Kidney epithelial cell (primary cell): ENCODE results near the gene SNAI3. TPM values are rescaled to one million over a fixed set of nuclear protein-coding genes. Genes with fewer than 3 reads are reported as not detected.

Experiments used
- DNase-seq: peaks from one replicate; pipeline ENCODE4 v3.0.0-alpha.2; 2010; ENCODE audit warnings: low read depth
- H3K27me3 ChIP-seq: 2 replicates; pipeline ENCODE4 v1.6.0; 2011; ENCODE audit warnings: low read length; ENCODE audit not compliant: control insufficient read depth, insufficient read depth
- H3K36me3 ChIP-seq: 2 replicates; pipeline ENCODE4 v1.5.1; 2011; ENCODE audit warnings: low read length; ENCODE audit not compliant: control insufficient read depth, insufficient read depth
- H3K4me3 ChIP-seq: 2 replicates; pipeline ENCODE4 v1.5.1; 2011; ENCODE audit warnings: low read depth, mild to moderate bottlenecking, control low read depth, low read length
- CTCF ChIP-seq: IDR thresholded peaks from 2 replicates; pipeline ENCODE4 v1.5.1; 2011; ENCODE audit warnings: mild to moderate bottlenecking, moderate library complexity, low read length, control low read depth, inconsistent platforms; ENCODE audit not compliant: insufficient read depth, poor library complexity, severe bottlenecking
- total RNA-seq: library from RNA; depleted of rRNA; stranded (reverse); fragments of >200 nt; gene quantifications from 2 replicates; pipeline ENCODE4 v1.2.3, GENCODE V29; 2015

SNAI3 gene
- total RNA-seq, 1 donor from 2014 or later, result 1.1 TPM

DNA sequence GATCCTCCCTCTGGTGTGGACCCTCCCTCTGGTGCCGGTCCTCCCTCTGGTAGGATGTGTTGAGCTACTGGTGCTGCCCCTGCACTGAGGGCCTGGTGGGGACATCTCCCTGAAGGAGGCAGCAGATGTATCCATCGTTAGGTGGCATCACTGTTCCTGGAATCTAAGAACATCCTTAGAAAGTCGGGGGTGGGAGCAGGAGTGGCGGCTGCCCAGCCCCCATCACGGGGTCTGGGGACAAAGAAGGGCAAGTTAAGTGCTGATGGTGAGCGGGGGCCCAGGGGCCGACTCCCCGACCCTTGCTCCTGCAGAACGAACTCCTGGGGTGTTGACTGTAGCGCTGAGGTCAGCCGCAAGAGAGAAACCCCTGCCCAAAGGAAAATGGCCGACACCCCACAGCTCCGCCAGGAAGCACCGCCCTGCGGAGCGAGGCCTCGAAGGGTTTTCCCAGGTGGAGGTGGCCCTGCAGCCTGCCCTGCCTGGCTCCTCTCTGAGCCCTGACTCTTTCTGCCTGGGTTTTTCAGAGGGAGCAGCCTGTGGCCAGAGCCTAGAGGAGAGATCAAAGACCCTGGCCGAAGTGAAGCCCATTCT, 25.5 kb upstream of the SNAI3 start:
- no peak for TF ChIP-seq CTCF
- no peaks in the 10 kb centered on the region for H3K27me3 ChIP-seq
- H3K4me3 ChIP-seq, result no peak overlapping the region
- peaks cover 2% of the 10 kb centered on the region for H3K36me3 ChIP-seq
- no peak for DNase-seq

DNA sequence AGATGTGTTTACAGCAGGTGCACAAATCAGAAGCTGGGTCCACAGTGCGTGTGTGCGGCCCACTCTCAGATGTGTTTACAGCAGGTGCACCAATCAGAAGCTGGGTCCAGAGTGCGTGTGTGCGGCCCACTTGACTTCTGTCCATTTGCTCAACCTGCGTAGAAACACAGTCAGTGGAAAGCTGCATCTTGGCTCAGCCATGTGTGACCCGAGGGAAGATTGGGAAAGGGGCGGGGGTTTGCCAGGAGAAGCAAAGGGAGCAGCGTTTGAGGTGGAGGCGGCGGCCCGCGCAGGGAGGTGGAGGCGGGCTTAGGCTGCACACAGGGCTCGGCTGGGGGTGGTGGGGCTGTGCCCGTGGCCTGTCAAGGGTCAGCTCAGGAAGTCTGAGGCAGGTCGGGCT, 24.2 kb upstream of the SNAI3 start:
- peaks cover 2% of the 10 kb centered on the region for H3K36me3 ChIP-seq
- no peak for DNase-seq

GRCh38 chr16:88706965-88707826, 20.9 kb upstream of the SNAI3 start:
- Histone ChIP-seq H3K27me3 (no peaks in the 10 kb centered on the region), H3K36me3 (no peaks in the 10 kb centered on the region), H3K4me3 (peak overlapping the region; percentile 98)
- no peak for DNase-seq
- TF ChIP-seq CTCF, result no peak

More for the DNA sequence above, 24.2 kb upstream of the SNAI3 start:
- no peak overlapping the region for H3K4me3 ChIP-seq
- H3K27me3 ChIP-seq, result no peaks in the 10 kb centered on the region
- TF ChIP-seq CTCF, result no peak

DNA sequence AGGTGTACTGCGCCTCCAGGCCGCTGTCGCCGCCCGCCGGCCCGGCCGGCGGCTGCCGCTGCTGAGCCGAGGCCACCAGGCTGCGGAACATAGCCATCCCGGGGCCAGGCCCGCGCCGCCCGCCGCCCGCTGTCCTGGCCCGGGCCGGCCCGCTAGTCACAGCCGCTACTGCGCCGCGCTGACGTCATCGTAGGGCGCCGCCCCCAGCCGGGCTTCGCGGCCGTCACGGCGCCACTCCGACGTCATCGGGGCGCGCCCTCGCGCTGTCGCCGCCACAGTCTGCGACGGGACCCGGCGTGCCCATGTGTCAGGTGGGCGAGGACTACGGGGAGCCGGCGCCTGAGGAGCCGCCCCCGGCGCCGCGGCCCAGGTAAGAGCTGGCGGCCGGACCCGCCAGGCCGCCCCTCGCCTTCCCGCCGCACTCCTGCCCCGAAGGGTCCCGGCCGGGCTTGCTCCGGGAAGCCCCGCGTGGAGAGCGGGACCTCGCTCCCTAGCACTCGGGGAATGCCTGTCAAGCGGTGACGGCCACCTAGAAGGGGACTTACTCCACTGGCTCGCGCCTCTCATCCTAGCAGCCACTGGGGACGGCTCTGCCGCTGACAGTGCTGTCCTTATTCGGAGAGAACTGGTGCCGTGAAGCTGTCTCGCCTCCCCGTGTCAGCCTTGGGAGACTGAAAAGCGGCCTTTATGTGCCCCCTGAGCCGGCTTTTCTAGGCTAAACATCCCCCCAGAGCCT, 20.1 kb upstream of the SNAI3 start, which contains the start of the genes CTU2 and RNF166:
CTU2 (plus strand) TSS at position 275 of the 736 bp plus-strand sequence; CDS start at position 303, 28 bp downstream.
RNF166 (minus strand) TSS at position 180 of the 736 bp plus-strand sequence; CDS start at position 97, 83 bp downstream.
- Histone ChIP-seq H3K4me3 (peak within 1 kb of the TSS; percentile 98), H3K27me3 (no peaks in the 10 kb centered on the region), H3K36me3 (no peaks in the 10 kb centered on the region)
- no peak for TF ChIP-seq CTCF
- DNase-seq, result peak; percentile 47

DNA sequence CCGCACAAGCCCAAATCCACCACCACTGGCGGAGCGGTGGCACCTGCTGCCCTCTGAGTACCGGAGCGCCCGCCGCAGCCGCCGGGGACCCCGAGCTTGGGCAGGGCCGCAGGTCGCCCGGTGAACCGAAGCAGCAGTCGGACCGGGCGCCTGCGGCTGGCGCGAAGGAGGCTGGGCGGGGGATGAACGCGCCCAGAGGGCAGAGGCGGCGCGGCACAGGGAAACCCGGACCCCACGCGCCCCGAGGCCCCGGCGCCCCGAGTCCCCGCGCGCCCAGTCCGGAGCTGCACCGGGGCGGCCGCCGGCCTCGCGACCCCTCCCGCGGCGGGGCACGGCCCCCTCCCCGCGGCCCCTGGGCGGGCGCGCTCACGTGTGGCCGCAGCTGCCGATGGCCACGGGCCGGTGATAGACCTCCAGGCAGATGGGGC, 19.5 kb upstream of the SNAI3 start:
- no peak for TF ChIP-seq CTCF
- Histone ChIP-seq H3K27me3 (no peaks in the 10 kb centered on the region), H3K36me3 (no peaks in the 10 kb centered on the region), H3K4me3 (peak overlapping the region; percentile 98)
- DNase-seq, result no peak
